ENCODE data around the gene TMEM132C. TPM values are rescaled to one million over a fixed set of nuclear protein-coding genes. Genes with fewer than 3 reads are reported as not detected.

TMEM132C gene
- total and polyA plus RNA-seq, 2 experiments from 2014 or later: not detected

GRCh38 chr12:128305336-128305892 is 38.4 kb downstream of the TMEM132C start:
- no peaks in the 10 kb centered on the region for H3K4me1 Mint-ChIP-seq
- H3K9me3 Mint-ChIP-seq: peaks cover 99% of the 10 kb centered on the region
- no peak overlapping the region for H3K4me3 Mint-ChIP-seq
- H3K27ac Mint-ChIP-seq: no peak overlapping the region
- Histone ChIP-seq H3K27me3 (ENCODE audit: insufficient read depth) (no peaks in the 10 kb centered on the region), H4K20me1 (replicated peaks; ENCODE audit: insufficient read depth) (no peaks in the 10 kb centered on the region), H3K4me3 (no peak overlapping the region), H3K79me2 (replicated peaks; ENCODE audit: insufficient read depth) (no peaks in the 10 kb centered on the region), H3K4me1 (ENCODE audit: insufficient read depth) (no peaks in the 10 kb centered on the region), H3F3A (replicated peaks; ENCODE audit: low read depth) (no peaks in the 10 kb centered on the region), H2AFZ (no peak overlapping the region), H3K36me3 (ENCODE audit: insufficient read depth) (peaks cover 6% of the 10 kb centered on the region; the same call in 1 of the 2 replicates), H3K9me2 (ENCODE audit: insufficient read depth) (no peaks in the 10 kb centered on the region), H3K4me2 (no peak overlapping the region), H3K27ac (ENCODE audit: low read depth) (no peak overlapping the region)
- TF ChIP-seq, protein P1, sequence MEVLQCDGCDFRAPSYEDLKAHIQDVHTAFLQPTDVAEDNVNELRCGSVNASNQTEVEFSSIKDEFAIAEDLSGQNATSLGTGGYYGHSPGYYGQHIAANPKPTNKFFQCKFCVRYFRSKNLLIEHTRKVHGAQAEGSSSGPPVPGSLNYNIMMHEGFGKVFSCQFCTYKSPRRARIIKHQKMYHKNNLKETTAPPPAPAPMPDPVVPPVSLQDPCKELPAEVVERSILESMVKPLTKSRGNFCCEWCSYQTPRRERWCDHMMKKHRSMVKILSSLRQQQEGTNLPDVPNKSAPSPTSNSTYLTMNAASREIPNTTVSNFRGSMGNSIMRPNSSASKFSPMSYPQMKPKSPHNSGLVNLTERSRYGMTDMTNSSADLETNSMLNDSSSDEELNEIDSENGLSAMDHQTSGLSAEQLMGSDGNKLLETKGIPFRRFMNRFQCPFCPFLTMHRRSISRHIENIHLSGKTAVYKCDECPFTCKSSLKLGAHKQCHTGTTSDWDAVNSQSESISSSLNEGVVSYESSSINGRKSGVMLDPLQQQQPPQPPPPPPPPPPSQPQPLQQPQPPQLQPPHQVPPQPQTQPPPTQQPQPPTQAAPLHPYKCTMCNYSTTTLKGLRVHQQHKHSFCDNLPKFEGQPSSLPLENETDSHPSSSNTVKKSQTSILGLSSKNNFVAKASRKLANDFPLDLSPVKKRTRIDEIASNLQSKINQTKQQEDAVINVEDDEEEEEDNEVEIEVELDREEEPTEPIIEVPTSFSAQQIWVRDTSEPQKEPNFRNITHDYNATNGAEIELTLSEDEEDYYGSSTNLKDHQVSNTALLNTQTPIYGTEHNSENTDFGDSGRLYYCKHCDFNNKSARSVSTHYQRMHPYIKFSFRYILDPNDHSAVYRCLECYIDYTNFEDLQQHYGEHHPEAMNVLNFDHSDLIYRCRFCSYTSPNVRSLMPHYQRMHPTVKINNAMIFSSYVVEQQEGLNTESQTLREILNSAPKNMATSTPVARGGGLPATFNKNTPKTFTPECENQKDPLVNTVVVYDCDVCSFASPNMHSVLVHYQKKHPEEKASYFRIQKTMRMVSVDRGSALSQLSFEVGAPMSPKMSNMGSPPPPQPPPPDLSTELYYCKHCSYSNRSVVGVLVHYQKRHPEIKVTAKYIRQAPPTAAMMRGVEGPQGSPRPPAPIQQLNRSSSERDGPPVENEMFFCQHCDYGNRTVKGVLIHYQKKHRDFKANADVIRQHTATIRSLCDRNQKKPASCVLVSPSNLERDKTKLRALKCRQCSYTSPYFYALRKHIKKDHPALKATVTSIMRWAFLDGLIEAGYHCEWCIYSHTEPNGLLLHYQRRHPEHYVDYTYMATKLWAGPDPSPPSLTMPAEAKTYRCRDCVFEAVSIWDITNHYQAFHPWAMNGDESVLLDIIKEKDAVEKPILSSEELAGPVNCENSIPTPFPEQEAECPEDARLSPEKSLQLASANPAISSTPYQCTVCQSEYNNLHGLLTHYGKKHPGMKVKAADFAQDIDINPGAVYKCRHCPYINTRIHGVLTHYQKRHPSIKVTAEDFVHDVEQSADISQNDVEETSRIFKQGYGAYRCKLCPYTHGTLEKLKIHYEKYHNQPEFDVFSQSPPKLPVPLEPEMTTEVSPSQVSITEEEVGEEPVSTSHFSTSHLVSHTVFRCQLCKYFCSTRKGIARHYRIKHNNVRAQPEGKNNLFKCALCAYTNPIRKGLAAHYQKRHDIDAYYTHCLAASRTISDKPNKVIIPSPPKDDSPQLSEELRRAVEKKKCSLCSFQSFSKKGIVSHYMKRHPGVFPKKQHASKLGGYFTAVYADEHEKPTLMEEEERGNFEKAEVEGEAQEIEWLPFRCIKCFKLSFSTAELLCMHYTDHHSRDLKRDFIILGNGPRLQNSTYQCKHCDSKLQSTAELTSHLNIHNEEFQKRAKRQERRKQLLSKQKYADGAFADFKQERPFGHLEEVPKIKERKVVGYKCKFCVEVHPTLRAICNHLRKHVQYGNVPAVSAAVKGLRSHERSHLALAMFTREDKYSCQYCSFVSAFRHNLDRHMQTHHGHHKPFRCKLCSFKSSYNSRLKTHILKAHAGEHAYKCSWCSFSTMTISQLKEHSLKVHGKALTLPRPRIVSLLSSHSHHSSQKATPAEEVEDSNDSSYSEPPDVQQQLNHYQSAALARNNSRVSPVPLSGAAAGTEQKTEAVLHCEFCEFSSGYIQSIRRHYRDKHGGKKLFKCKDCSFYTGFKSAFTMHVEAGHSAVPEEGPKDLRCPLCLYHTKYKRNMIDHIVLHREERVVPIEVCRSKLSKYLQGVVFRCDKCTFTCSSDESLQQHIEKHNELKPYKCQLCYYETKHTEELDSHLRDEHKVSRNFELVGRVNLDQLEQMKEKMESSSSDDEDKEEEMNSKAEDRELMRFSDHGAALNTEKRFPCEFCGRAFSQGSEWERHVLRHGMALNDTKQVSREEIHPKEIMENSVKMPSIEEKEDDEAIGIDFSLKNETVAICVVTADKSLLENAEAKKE (CRISPR knock-in tag; IDR thresholded peaks at IDR 0.05): no peak
- TF ChIP-seq REST (IDR thresholded peaks at IDR 0.05; ENCODE audit: unreplicated experiment) (no peak), STAT1 (IDR thresholded peaks at IDR 0.05; ENCODE audit: unreplicated experiment) (no peak), NANOG (IDR thresholded peaks at IDR 0.05; ENCODE audit: borderline replicate concordance) (no peak), ZNF114 (CRISPR knock-in tag; IDR thresholded peaks at IDR 0.05) (no peak), JUNB (IDR thresholded peaks at IDR 0.05; ENCODE audit: unreplicated experiment) (no peak), ZNF331 (CRISPR knock-in tag; IDR thresholded peaks at IDR 0.05; ENCODE audit: low read depth) (no peak)
- TF ChIP-seq, protein P2, sequence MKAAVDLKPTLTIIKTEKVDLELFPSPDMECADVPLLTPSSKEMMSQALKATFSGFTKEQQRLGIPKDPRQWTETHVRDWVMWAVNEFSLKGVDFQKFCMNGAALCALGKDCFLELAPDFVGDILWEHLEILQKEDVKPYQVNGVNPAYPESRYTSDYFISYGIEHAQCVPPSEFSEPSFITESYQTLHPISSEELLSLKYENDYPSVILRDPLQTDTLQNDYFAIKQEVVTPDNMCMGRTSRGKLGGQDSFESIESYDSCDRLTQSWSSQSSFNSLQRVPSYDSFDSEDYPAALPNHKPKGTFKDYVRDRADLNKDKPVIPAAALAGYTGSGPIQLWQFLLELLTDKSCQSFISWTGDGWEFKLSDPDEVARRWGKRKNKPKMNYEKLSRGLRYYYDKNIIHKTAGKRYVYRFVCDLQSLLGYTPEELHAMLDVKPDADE (IDR thresholded peaks at IDR 0.05): no peak
- TF ChIP-seq, protein P3, sequence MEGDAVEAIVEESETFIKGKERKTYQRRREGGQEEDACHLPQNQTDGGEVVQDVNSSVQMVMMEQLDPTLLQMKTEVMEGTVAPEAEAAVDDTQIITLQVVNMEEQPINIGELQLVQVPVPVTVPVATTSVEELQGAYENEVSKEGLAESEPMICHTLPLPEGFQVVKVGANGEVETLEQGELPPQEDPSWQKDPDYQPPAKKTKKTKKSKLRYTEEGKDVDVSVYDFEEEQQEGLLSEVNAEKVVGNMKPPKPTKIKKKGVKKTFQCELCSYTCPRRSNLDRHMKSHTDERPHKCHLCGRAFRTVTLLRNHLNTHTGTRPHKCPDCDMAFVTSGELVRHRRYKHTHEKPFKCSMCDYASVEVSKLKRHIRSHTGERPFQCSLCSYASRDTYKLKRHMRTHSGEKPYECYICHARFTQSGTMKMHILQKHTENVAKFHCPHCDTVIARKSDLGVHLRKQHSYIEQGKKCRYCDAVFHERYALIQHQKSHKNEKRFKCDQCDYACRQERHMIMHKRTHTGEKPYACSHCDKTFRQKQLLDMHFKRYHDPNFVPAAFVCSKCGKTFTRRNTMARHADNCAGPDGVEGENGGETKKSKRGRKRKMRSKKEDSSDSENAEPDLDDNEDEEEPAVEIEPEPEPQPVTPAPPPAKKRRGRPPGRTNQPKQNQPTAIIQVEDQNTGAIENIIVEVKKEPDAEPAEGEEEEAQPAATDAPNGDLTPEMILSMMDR (conservative IDR thresholded peaks at IDR 0.05; ENCODE audit: low read depth in 2 of 2): no peak
- H3K27me3 Mint-ChIP-seq (ENCODE audit: insufficient read depth, low read depth, poor library complexity): peaks cover 2% of the 10 kb centered on the region
- peaks cover 39% of the 10 kb centered on the region for H3K36me3 Mint-ChIP-seq (ENCODE audit: low read depth)
- no peak for ATAC-seq
- no peak for DNase-seq (ENCODE audit: low spot score)

Measured in GM23338 (cell line).